ENCODE measurements around the gene NFXL1.

The NFXL1 gene

GRCh38 chr4:47830265-47831025 lies 83.9 kb downstream of the NFXL1 start:
- no peak for DNase-seq

- no peak for DNase-seq
Measured at GRCh38 chr4:47829438-47829837, 84.9 kb downstream of the NFXL1 start.

GRCh38 chr4:47827343-47828047 lies 86.9 kb downstream of the NFXL1 start:
- no peak for DNase-seq

GRCh38 chr4:47824840-47825239 lies 89.5 kb downstream of the NFXL1 start:
- DNase-seq: no peak

- no peak for DNase-seq
Measured at GRCh38 chr4:47819178-47819577, 95.2 kb downstream of the NFXL1 start.

- DNase-seq: no peak
Measured at GRCh38 chr4:47817275-47817674, 97.1 kb downstream of the NFXL1 start.

- no peak for DNase-seq
Measured at GRCh38 chr4:47816748-47817147, 97.6 kb downstream of the NFXL1 start.

GRCh38 chr4:47814618-47815295 lies 99.6 kb downstream of the NFXL1 start:
- DNase-seq: no peak

- DNase-seq: no peak
Measured at GRCh38 chr4:47809654-47810203, 104.7 kb downstream of the NFXL1 start.

- no peak for DNase-seq
Measured at GRCh38 chr4:47804598-47804997, 109.8 kb downstream of the NFXL1 start.

GRCh38 chr4:47801481-47802002 lies 112.8 kb downstream of the NFXL1 start:
- DNase-seq: no peak

GRCh38 chr4:47798165-47798564 lies 116.2 kb downstream of the NFXL1 start:
- no peak for DNase-seq
